ENCODE data around the gene LAMB1. TPM values are rescaled to one million over a fixed set of nuclear protein-coding genes. Genes with fewer than 3 reads are reported as not detected.

The LAMB1 gene
- total and polyA plus RNA-seq, 2 of the 13 experiments (the other 11 are each of a cell fraction or from before 2014, with no cell fraction given), result 109 to 124 TPM

DNA sequence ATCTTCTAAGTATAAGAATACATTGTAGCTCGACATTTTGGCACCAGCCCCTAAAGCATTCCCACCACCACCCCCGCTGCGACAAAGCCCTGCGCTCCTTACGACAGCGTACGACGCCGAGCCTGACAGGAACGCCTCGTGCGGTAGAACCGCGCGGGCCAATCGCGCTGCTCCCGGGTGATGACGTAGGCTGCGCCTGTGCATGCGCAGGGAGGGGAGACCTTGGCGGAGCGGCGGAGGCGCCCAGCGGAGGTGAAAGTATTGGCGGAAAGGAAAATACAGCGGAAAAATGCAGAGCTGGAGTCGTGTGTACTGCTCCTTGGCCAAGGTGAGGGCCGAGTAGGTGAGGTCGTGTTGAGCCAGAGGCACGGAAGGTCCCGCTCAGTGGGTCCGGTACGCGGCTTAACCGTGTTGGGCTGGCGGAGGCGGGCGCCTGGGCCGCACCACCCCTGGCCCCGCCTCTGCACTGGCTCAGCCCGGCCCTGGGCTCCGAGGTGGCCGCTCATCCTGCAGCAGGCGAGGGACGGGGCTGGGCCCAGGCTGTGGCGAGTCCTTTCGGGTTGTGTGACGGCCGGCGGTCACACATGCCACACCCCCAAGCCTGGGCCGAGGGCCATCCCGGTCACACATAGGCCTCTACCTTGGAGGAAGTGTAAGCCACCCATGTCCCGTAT, 111.9 kb downstream of the LAMB1 start, which contains the start of gene DLD (continued):
- TF ChIP-seq, protein P1, sequence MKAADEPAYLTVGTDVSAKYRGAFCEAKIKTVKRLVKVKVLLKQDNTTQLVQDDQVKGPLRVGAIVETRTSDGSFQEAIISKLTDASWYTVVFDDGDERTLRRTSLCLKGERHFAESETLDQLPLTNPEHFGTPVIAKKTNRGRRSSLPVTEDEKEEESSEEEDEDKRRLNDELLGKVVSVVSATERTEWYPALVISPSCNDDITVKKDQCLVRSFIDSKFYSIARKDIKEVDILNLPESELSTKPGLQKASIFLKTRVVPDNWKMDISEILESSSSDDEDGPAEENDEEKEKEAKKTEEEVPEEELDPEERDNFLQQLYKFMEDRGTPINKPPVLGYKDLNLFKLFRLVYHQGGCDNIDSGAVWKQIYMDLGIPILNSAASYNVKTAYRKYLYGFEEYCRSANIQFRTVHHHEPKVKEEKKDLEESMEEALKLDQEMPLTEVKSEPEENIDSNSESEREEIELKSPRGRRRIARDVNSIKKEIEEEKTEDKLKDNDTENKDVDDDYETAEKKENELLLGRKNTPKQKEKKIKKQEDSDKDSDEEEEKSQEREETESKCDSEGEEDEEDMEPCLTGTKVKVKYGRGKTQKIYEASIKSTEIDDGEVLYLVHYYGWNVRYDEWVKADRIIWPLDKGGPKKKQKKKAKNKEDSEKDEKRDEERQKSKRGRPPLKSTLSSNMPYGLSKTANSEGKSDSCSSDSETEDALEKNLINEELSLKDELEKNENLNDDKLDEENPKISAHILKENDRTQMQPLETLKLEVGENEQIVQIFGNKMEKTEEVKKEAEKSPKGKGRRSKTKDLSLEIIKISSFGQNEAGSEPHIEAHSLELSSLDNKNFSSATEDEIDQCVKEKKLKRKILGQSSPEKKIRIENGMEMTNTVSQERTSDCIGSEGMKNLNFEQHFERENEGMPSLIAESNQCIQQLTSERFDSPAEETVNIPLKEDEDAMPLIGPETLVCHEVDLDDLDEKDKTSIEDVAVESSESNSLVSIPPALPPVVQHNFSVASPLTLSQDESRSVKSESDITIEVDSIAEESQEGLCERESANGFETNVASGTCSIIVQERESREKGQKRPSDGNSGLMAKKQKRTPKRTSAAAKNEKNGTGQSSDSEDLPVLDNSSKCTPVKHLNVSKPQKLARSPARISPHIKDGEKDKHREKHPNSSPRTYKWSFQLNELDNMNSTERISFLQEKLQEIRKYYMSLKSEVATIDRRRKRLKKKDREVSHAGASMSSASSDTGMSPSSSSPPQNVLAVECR (CRISPR knock-in tag; IDR thresholded peaks at IDR 0.05; ENCODE audit: borderline replicate concordance), result peak; percentile 93
- TF ChIP-seq, protein P2, sequence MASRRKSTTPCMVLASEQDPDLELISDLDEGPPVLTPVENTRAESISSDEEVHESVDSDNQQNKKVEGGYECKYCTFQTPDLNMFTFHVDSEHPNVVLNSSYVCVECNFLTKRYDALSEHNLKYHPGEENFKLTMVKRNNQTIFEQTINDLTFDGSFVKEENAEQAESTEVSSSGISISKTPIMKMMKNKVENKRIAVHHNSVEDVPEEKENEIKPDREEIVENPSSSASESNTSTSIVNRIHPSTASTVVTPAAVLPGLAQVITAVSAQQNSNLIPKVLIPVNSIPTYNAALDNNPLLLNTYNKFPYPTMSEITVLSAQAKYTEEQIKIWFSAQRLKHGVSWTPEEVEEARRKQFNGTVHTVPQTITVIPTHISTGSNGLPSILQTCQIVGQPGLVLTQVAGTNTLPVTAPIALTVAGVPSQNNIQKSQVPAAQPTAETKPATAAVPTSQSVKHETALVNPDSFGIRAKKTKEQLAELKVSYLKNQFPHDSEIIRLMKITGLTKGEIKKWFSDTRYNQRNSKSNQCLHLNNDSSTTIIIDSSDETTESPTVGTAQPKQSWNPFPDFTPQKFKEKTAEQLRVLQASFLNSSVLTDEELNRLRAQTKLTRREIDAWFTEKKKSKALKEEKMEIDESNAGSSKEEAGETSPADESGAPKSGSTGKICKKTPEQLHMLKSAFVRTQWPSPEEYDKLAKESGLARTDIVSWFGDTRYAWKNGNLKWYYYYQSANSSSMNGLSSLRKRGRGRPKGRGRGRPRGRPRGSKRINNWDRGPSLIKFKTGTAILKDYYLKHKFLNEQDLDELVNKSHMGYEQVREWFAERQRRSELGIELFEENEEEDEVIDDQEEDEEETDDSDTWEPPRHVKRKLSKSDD (CRISPR knock-in tag; IDR thresholded peaks at IDR 0.05; ENCODE audit: low read depth), result peak; percentile 98
- TF ChIP-seq KDM5B (CRISPR knock-in tag; IDR thresholded peaks at IDR 0.05; ENCODE audit: borderline replicate concordance) (peak; percentile 84; the same call in 1 of the 2 replicates), MATR3 (CRISPR knock-in tag; IDR thresholded peaks at IDR 0.05) (no peak), ZNF460 (CRISPR knock-in tag; IDR thresholded peaks at IDR 0.05; ENCODE audit: borderline replicate concordance) (no peak), ZNF468 (CRISPR knock-in tag; IDR thresholded peaks at IDR 0.05) (no peak), ZNF878 (CRISPR knock-in tag; IDR thresholded peaks at IDR 0.05) (no peak), SKI (IDR thresholded peaks at IDR 0.05; ENCODE audit: partially characterized antibody) (no peak), KAT8 (CRISPR knock-in tag; IDR thresholded peaks at IDR 0.05) (peak; percentile 88), SETDB1 (CRISPR knock-in tag; IDR thresholded peaks at IDR 0.05; ENCODE audit: borderline replicate concordance) (no peak), FOXK2 (IDR thresholded peaks at IDR 0.05) (no peak; the same call in 1 of the 2 replicates), MAFK (conservative IDR thresholded peaks at IDR 0.05 in 1 of 2, IDR thresholded peaks at IDR 0.05 in 1 of 2; ENCODE audit: low read length in 2 of 2) (no peak), KLF16 (CRISPR knock-in tag; IDR thresholded peaks at IDR 0.05) (peak in 1 of 2 experiments; percentile 73; a peak in 1 of 4 replicates)
- TF ChIP-seq, protein P3, sequence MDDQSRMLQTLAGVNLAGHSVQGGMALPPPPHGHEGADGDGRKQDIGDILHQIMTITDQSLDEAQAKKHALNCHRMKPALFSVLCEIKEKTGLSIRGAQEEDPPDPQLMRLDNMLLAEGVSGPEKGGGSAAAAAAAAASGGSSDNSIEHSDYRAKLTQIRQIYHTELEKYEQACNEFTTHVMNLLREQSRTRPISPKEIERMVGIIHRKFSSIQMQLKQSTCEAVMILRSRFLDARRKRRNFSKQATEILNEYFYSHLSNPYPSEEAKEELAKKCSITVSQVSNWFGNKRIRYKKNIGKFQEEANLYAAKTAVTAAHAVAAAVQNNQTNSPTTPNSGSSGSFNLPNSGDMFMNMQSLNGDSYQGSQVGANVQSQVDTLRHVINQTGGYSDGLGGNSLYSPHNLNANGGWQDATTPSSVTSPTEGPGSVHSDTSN (CRISPR knock-in tag; IDR thresholded peaks at IDR 0.05; ENCODE audit: borderline replicate concordance), result no peak

Measured in HepG2 (cell line).